ENCODE data around the gene TTC8.

DNA sequence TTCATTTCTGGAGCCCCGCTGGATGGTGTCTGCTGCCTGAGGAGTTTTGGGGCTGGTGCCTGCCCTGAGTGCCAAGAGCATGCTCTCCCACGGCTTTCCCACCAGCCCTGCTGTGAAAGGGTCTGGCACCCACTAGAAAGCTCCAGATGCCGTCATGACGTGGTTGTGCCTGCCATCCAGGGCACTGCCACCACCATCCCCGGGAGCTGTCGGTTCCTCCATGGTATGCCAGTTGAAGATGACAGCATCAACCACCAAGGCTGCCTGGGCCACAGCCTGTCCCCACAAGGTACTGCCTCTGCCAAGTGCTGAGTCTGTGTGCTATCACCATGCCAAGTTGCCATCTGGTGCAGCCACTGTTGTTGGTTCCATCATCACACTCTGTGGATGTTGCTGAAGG, 85.9 kb downstream of the TTC8 start:
- TF ChIP-seq, protein P1, sequence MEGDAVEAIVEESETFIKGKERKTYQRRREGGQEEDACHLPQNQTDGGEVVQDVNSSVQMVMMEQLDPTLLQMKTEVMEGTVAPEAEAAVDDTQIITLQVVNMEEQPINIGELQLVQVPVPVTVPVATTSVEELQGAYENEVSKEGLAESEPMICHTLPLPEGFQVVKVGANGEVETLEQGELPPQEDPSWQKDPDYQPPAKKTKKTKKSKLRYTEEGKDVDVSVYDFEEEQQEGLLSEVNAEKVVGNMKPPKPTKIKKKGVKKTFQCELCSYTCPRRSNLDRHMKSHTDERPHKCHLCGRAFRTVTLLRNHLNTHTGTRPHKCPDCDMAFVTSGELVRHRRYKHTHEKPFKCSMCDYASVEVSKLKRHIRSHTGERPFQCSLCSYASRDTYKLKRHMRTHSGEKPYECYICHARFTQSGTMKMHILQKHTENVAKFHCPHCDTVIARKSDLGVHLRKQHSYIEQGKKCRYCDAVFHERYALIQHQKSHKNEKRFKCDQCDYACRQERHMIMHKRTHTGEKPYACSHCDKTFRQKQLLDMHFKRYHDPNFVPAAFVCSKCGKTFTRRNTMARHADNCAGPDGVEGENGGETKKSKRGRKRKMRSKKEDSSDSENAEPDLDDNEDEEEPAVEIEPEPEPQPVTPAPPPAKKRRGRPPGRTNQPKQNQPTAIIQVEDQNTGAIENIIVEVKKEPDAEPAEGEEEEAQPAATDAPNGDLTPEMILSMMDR (conservative IDR thresholded peaks at IDR 0.05 in 1 of 2, IDR thresholded peaks at IDR 0.05 in 1 of 2; ENCODE audit: extremely low read depth in 1 of 2, insufficient read depth in 1 of 2, low read depth in 1 of 2, low read length in 2 of 2): no peak
- no peak for TF ChIP-seq EZH2 (IDR thresholded peaks at IDR 0.05; ENCODE audit: borderline replicate concordance, low read length)
